PC-3 (cell line): ENCODE data around the gene CLP1. TPM values are rescaled to one million over a fixed set of nuclear protein-coding genes. Genes with fewer than 3 reads are reported as not detected.

Experiments used
- ATAC-seq: fragments of 200-7000 bp; cut with Tn5 transposase; 2 replicates; pipeline ENCODE4 v1.9.1; 2020; ENCODE audit warnings: mild to moderate bottlenecking, moderate library complexity
- BruUV-seq: library from RNA; stranded (reverse); fragments of 400-500 nt; replicated peaks from 2 replicates; lab custom pipeline; 2021; lab: Mats Ljungman, UMichigan
- CTCF ChIA-PET: fragments of 300-600 bp; sonication (Branson Sonifier 250); formaldehyde crosslinking; loops from one replicate; lab custom pipeline; 2022; ENCODE audit warnings: antibody characterized with exemption; lab: Charles Lee
- POLR2A ChIA-PET: fragments of 300-600 bp; sonication (Branson Sonifier 250); formaldehyde crosslinking; loops from one replicate; lab custom pipeline; 2022; ENCODE audit warnings: antibody characterized with exemption; ENCODE audit not compliant: unreplicated experiment; lab: Charles Lee
- DNase-seq: peaks from one replicate; pipeline ENCODE4 v3.0.0-alpha.2; 2015
- H2AFZ ChIP-seq: fragments of 300-600 bp; sonication (generic); 2 replicates; pipeline ENCODE4 v1.6.0; 2016; ENCODE audit warnings: antibody characterized with exemption, low read length
- H3F3A ChIP-seq: fragments of 300-600 bp; sonication (generic); one replicate; pipeline ENCODE4 v1.6.0; 2017; ENCODE audit warnings: antibody characterized with exemption, low read length, control low read depth, mild to moderate bottlenecking; ENCODE audit not compliant: unreplicated experiment
- H3K27ac ChIP-seq: fragments of 300-600 bp; sonication (generic); 2 replicates; pipeline ENCODE4 v1.5.1; 2016; ENCODE audit warnings: mild to moderate bottlenecking, low read length
- H3K27me3 ChIP-seq: fragments of 300-600 bp; sonication (generic); 2 replicates; pipeline ENCODE4 v1.6.1; 2016; ENCODE audit warnings: low read length, mixed read lengths
- H3K36me3 ChIP-seq: fragments of 300-600 bp; sonication (generic); 2 replicates; pipeline ENCODE4 v1.6.1; 2016; ENCODE audit warnings: low read depth, mixed run types, low read length, mixed read lengths
- H3K4me1 ChIP-seq: fragments of 300-600 bp; sonication (generic); 2 replicates; pipeline ENCODE4 v1.5.1; 2016; ENCODE audit warnings: low read length; ENCODE audit not compliant: insufficient read depth
- H3K4me2 ChIP-seq: fragments of 300-600 bp; sonication (generic); 2 replicates; pipeline ENCODE4 v1.6.0; 2016; ENCODE audit warnings: low read length
- H3K4me3 ChIP-seq: fragments of 300-600 bp; sonication (generic); 2 replicates; pipeline ENCODE4 v1.5.1; 2016; ENCODE audit warnings: mild to moderate bottlenecking, low read length, mixed read lengths
- H3K79me2 ChIP-seq: fragments of 300-600 bp; sonication (generic); 2 replicates; pipeline ENCODE4 v1.6.1; 2017; ENCODE audit warnings: low read length, mixed read lengths
- H3K9ac ChIP-seq: fragments of 300-600 bp; sonication (generic); 2 replicates; pipeline ENCODE4 v1.6.0; 2016; ENCODE audit warnings: mild to moderate bottlenecking, low read length
- H3K9me2 ChIP-seq: fragments of 300-600 bp; sonication (generic); replicated peaks from 2 replicates; pipeline ENCODE4 v1.6.1; 2016; ENCODE audit warnings: mixed run types, low read length, mixed read lengths
- H3K9me3 ChIP-seq: fragments of 300-600 bp; sonication (generic); 2 replicates; pipeline ENCODE4 v1.6.1; 2016; ENCODE audit warnings: low read length, mixed read lengths
- H4K20me1 ChIP-seq: fragments of 300-600 bp; sonication (generic); 2 replicates; pipeline ENCODE4 v1.6.1; 2016; ENCODE audit warnings: low read length, mixed read lengths
- CTCF ChIP-seq: fragments of 300-600 bp; sonication (generic); conservative IDR thresholded peaks from 2 replicates; pipeline ENCODE4 v1.5.1; 2017; ENCODE audit warnings: antibody characterized with exemption, low read depth, mild to moderate bottlenecking, low read length
- EZH2 ChIP-seq: fragments of 300-600 bp; sonication (generic); IDR thresholded peaks from one replicate; pipeline ENCODE4 v1.6.1; 2017; ENCODE audit warnings: antibody characterized with exemption, mild to moderate bottlenecking, low read length; ENCODE audit not compliant: unreplicated experiment
- EZH2phosphoT487 ChIP-seq: fragments of 300-600 bp; sonication (generic); IDR thresholded peaks from 2 replicates; pipeline ENCODE4 v1.6.1; 2018; ENCODE audit warnings: mild to moderate bottlenecking, antibody characterized with exemption, low read length, borderline replicate concordance
- intact Hi-C: fragments of 100-400 bp; cut with micrococcal nuclease; formaldehyde crosslinking; loops from 2 replicates; pipeline ENCODE4 v1.9.0; 2023
- total RNA-seq: library from RNA; depleted of rRNA; stranded (reverse); fragments of >200 nt; gene quantifications from 2 replicates; pipeline ENCODE4 v1.2.3, GENCODE V29; 2014

CLP1 gene
- total RNA-seq, 1 experiment from 2014 or later: 28.4 TPM

- ChIA-PET CTCF (no interaction called here), POLR2A (no interaction called here)
- no peak overlapping the region for H3K27ac ChIP-seq
- intact Hi-C loops: no loop called here
- H3K9ac ChIP-seq: no peak overlapping the region
- BruUV-seq: no TSS peak
- H3K4me1 ChIP-seq: peaks cover 7% of the 10 kb centered on the region
- peaks cover 27% of the 10 kb centered on the region for H3K79me2 ChIP-seq
- H3K9me2 ChIP-seq: no peaks in the 10 kb centered on the region
- no peak for TF ChIP-seq EZH2
- TF ChIP-seq CTCF: no peak
- TF ChIP-seq EZH2phosphoT487: no peak
- H3K4me3 ChIP-seq: no peak overlapping the region
- peaks cover 21% of the 10 kb centered on the region for H3K36me3 ChIP-seq
- H3K9me3 ChIP-seq: no peaks in the 10 kb centered on the region
- H4K20me1 ChIP-seq: peaks cover 2% of the 10 kb centered on the region; the same call in 1 of the 2 replicates
- ATAC-seq (no peak), DNase-seq (no peak)
- H2AFZ ChIP-seq: no peak overlapping the region
- no peaks in the 10 kb centered on the region for H3F3A ChIP-seq
- no peaks in the 10 kb centered on the region for H3K27me3 ChIP-seq
- no peak overlapping the region for H3K4me2 ChIP-seq
Observed at GRCh38 chr11:57663975-57664374, 6.4 kb downstream of the CLP1 start.

GRCh38 chr11:57667117-57667735, 9.7 kb downstream of the CLP1 start:
- intact Hi-C loops: loop anchor here (1.0 to 2.0 kb wide), 6 partner anchors 10 to 911 kb away; partner anchors contain the start of genes CLP1, MED19, SELENOH and SSRP1
- no peaks in the 10 kb centered on the region for H3K27me3 ChIP-seq
- H3K79me2 ChIP-seq: peaks cover 43% of the 10 kb centered on the region
- TF ChIP-seq CTCF: no peak
- DNase-seq (peak; percentile 98), ATAC-seq (peak; percentile 67)
- no peaks in the 10 kb centered on the region for H3K9me2 ChIP-seq
- H3K4me2 ChIP-seq: peak overlapping the region; percentile 94
- ChIA-PET POLR2A (no interaction called here), CTCF (interaction anchor here (0.6 kb wide), 1 partner anchor 133 kb away, joined by 3 read pairs; no protein-coding TSS in a partner anchor)
- BruUV-seq: no TSS peak
- H3K27ac ChIP-seq: peak overlapping the region; percentile 88
- no peaks in the 10 kb centered on the region for H3K9me3 ChIP-seq
- H3F3A ChIP-seq: no peaks in the 10 kb centered on the region
- peak overlapping the region; percentile 80 for H2AFZ ChIP-seq
- H3K4me3 ChIP-seq: peak overlapping the region; percentile 97
- H4K20me1 ChIP-seq: peaks cover 9% of the 10 kb centered on the region; the same call in 1 of the 2 replicates
- peak overlapping the region; percentile 93 for H3K9ac ChIP-seq
- H3K4me1 ChIP-seq: peaks cover 16% of the 10 kb centered on the region
- peaks cover 5% of the 10 kb centered on the region for H3K36me3 ChIP-seq
